ENCODE measurements around the gene PON3.

The PON3 gene

DNA sequence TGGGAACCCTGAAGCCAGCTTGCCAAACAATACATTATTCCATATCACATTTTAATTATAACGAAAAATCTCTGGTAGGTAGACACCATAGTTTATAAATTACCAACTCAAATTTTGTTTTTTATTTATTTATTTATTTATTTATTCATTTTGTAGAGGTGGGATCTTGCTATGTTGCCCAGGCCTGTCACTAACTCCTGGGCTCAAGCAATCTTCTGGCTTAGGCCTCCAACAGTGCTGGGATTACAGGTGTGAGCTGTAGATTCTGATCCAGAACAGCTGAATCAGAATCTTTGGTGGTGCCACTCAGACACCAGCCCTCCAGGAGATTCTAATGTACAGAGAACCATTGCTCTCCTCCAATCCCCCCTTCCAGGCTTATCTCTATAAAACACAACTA is 37.0 kb upstream of the PON3 start:
- Histone ChIP-seq H3K27ac (ENCODE audit: poor library complexity, severe bottlenecking) (no peak overlapping the region), H3K4me3 (ENCODE audit: severe bottlenecking) (no peak overlapping the region), H3K9me3 (ENCODE audit: severe bottlenecking) (no peaks in the 10 kb centered on the region), H3K4me1 (ENCODE audit: insufficient read depth, poor library complexity, severe bottlenecking) (peaks cover 6% of the 10 kb centered on the region), H3K36me3 (ENCODE audit: low read depth) (0 out of 2 replicates have a peak, but pooled peaks cover 10% of the 10 kb centered on the region), H3K27me3 (ENCODE audit: insufficient read depth, poor library complexity, severe bottlenecking) (no peaks in the 10 kb centered on the region)
- DNase-seq (ENCODE audit: low spot score) (no peak), ATAC-seq (ENCODE audit: low read depth) (no peak)
- TF ChIP-seq CTCF (IDR thresholded peaks at IDR 0.05; ENCODE audit: poor library complexity, severe bottlenecking): no peak

DNA sequence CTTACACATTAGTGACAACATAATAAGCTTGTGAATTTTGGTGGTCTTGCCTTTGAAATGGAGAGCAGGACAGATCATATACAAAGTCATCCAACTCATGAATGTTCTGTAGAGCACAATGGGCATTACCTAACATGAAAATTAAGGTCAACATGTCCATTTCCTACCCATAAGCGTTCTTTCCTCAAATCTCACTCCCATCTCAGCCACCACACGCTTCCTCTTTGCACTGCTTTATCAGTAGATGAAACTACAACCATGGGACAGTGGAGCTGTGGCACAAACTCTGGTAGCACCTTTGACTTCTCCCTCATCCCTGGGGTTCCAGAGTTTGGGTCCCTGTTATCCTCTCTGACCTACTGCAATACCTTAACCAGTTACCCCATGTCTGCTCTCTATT is 36.4 kb upstream of the PON3 start:
- H3K4me3 ChIP-seq (ENCODE audit: severe bottlenecking): no peak overlapping the region
- 0 out of 2 replicates have a peak, but pooled peaks cover 10% of the 10 kb centered on the region for H3K36me3 ChIP-seq (ENCODE audit: low read depth)
- H3K9me3 ChIP-seq (ENCODE audit: severe bottlenecking): no peaks in the 10 kb centered on the region
- H3K4me1 ChIP-seq (ENCODE audit: insufficient read depth, poor library complexity, severe bottlenecking): peaks cover 6% of the 10 kb centered on the region
- H3K27me3 ChIP-seq (ENCODE audit: insufficient read depth, poor library complexity, severe bottlenecking): no peaks in the 10 kb centered on the region
- no peak for TF ChIP-seq CTCF (IDR thresholded peaks at IDR 0.05; ENCODE audit: poor library complexity, severe bottlenecking)
- no peak for DNase-seq (ENCODE audit: low spot score)
- ATAC-seq (ENCODE audit: low read depth): no peak
- no peak overlapping the region for H3K27ac ChIP-seq (ENCODE audit: poor library complexity, severe bottlenecking)

DNA sequence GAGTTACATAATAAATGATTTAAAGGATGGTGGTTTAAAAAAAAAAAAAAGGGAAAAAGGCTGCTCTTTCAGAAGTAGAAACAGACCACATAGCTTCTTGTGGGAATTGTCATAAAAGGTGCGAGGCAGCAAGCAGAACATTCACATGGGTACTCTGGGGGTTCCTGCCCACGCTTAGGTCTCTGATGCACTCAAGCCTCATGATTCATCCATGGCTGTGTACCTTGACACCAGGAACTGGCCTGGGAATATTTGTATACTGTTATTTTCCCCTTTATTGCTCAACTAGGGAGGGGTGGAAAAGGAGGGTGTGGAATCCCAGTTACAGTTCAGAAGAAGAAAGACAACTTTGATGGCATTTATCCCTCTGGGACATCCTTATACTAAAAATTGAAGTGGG is 34.7 kb upstream of the PON3 start:
- no peak for TF ChIP-seq CTCF (IDR thresholded peaks at IDR 0.05; ENCODE audit: poor library complexity, severe bottlenecking)
- peaks cover 2% of the 10 kb centered on the region for H3K9me3 ChIP-seq (ENCODE audit: severe bottlenecking)
- ATAC-seq (ENCODE audit: low read depth): peak; percentile 44; the same call in 2 of the 3 replicates
- peaks cover 6% of the 10 kb centered on the region for H3K4me1 ChIP-seq (ENCODE audit: insufficient read depth, poor library complexity, severe bottlenecking)
- H3K36me3 ChIP-seq (ENCODE audit: low read depth): 0 out of 2 replicates have a peak, but pooled peaks cover 10% of the 10 kb centered on the region
- no peak overlapping the region for H3K4me3 ChIP-seq (ENCODE audit: severe bottlenecking)
- DNase-seq (ENCODE audit: low spot score): no peak
- H3K27me3 ChIP-seq (ENCODE audit: insufficient read depth, poor library complexity, severe bottlenecking): no peaks in the 10 kb centered on the region
- no peak overlapping the region for H3K27ac ChIP-seq (ENCODE audit: poor library complexity, severe bottlenecking)

DNA sequence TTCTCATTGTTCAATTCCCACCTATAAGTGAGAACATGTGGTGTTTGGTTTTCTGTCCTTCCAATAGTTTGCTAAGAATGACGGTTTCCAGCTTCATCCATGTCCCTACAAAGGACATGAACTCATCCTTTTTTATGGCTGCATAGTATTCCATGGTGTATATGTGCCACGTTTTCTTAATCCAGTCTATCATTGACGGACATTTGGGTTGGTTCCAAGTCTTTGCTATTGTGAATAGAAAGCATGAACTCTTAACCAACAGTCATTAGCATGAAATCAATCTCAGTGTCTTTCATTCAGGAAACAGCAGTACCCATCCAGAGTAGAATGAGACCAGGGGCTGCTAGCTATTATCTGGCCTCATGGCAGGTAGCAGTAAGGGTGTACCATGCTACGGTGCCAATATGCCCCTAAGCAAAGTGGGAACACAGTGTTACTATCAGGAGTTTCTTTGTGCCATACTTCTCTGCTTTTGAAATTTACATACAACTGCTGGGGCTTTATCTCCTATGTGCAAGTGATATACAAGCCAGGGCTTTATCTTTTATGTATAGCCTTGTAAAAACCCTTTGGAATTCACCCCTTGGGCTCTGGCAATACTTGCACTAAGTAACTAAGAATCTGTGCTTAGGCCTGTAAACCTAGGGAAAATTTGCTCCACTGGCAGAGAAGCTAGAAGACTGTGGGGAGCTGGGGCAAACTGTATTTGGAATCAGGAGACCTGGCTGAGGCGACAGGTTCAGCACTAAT is 33.2 kb upstream of the PON3 start:
- no peak for DNase-seq (ENCODE audit: low spot score)
- ATAC-seq (ENCODE audit: low read depth): no peak
- no peak overlapping the region for H3K4me3 ChIP-seq (ENCODE audit: severe bottlenecking)
- 0 out of 2 replicates have a peak, but pooled peaks cover 10% of the 10 kb centered on the region for H3K36me3 ChIP-seq (ENCODE audit: low read depth)
- H3K27ac ChIP-seq (ENCODE audit: poor library complexity, severe bottlenecking): no peak overlapping the region
- H3K9me3 ChIP-seq (ENCODE audit: severe bottlenecking): peaks cover 2% of the 10 kb centered on the region
- no peaks in the 10 kb centered on the region for H3K27me3 ChIP-seq (ENCODE audit: insufficient read depth, poor library complexity, severe bottlenecking)
- H3K4me1 ChIP-seq (ENCODE audit: insufficient read depth, poor library complexity, severe bottlenecking): peaks cover 6% of the 10 kb centered on the region
- TF ChIP-seq CTCF (IDR thresholded peaks at IDR 0.05; ENCODE audit: poor library complexity, severe bottlenecking): no peak

DNA sequence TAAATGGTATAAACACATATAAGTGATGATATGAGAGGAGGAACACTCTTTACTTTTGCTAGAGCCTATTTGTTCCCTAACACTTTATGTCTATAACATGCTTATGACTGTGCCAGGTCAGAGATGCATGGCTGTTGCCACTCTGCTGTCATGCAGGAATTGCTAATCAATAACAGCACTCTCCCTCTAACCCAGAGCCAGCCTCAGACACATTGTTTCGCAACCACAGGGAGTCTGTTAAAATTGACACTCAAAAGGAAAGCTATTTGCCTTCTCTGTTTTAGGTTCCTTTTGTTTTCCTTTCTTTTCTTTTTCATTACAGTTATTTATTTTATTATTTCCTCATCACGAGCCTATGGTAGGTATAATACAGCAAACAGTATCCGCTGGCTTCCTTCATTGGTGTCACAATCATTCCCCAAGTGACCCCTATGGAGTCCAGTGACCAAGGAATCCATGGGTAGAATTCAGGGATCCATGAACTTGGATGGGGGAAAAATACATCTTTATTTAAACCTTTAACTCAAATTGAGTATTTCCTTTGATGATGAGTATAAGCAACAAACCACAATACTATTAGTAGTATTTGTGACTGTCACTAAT is 31.8 kb upstream of the PON3 start:
- H3K4me3 ChIP-seq (ENCODE audit: severe bottlenecking): no peak overlapping the region
- H3K27me3 ChIP-seq (ENCODE audit: insufficient read depth, poor library complexity, severe bottlenecking): no peaks in the 10 kb centered on the region
- ATAC-seq (ENCODE audit: low read depth) (no peak), DNase-seq (ENCODE audit: low spot score) (no peak)
- H3K36me3 ChIP-seq (ENCODE audit: low read depth): 0 out of 2 replicates have a peak, but pooled peaks cover 4% of the 10 kb centered on the region
- no peak for TF ChIP-seq CTCF (IDR thresholded peaks at IDR 0.05; ENCODE audit: poor library complexity, severe bottlenecking)
- H3K4me1 ChIP-seq (ENCODE audit: insufficient read depth, poor library complexity, severe bottlenecking): no peaks in the 10 kb centered on the region
- H3K9me3 ChIP-seq (ENCODE audit: severe bottlenecking): peaks cover 2% of the 10 kb centered on the region
- no peak overlapping the region for H3K27ac ChIP-seq (ENCODE audit: poor library complexity, severe bottlenecking)

Data from RWPE2 (cell line).